ENCODE measurements around the gene RASGRF2.

The RASGRF2 gene, protein sequence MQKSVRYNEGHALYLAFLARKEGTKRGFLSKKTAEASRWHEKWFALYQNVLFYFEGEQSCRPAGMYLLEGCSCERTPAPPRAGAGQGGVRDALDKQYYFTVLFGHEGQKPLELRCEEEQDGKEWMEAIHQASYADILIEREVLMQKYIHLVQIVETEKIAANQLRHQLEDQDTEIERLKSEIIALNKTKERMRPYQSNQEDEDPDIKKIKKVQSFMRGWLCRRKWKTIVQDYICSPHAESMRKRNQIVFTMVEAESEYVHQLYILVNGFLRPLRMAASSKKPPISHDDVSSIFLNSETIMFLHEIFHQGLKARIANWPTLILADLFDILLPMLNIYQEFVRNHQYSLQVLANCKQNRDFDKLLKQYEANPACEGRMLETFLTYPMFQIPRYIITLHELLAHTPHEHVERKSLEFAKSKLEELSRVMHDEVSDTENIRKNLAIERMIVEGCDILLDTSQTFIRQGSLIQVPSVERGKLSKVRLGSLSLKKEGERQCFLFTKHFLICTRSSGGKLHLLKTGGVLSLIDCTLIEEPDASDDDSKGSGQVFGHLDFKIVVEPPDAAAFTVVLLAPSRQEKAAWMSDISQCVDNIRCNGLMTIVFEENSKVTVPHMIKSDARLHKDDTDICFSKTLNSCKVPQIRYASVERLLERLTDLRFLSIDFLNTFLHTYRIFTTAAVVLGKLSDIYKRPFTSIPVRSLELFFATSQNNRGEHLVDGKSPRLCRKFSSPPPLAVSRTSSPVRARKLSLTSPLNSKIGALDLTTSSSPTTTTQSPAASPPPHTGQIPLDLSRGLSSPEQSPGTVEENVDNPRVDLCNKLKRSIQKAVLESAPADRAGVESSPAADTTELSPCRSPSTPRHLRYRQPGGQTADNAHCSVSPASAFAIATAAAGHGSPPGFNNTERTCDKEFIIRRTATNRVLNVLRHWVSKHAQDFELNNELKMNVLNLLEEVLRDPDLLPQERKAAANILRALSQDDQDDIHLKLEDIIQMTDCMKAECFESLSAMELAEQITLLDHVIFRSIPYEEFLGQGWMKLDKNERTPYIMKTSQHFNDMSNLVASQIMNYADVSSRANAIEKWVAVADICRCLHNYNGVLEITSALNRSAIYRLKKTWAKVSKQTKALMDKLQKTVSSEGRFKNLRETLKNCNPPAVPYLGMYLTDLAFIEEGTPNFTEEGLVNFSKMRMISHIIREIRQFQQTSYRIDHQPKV (N-terminal part only)

DNA sequence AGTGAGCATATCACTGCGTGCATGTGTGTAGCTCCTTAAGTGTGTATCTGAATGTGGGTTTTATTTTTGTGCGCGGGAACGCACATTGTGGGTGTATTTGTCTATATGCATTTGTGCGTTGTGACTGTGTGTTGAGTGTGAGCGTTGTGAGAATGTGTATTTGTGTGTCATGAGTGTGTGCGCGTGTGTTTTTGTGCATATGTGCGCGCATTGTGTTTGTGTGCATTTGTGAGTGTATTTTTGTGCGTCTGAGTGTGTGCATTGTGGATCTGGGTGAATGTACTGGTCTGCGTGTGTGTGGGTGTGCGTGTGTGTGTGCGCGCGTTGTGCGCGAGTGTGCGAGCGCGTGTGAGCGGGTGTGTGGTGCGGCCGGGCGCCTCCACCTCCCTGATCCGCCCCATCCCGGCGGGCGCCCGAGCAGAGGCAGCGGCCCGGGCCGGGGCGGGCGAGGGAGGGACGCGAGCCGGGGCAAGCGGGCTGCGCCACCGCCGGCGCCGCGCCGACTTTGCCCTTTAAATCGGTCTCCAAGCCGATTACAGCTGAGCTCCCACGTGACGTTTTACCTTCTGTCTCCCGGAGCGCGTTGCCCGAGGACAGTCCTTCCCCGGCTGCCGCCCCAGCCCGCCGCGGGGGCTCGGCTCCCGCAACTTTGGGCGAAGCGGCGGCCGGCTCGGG lies at the start of gene RASGRF2:
Gene RASGRF2 (plus strand): TSS at position 596 of the 675 bp plus-strand sequence. CDS start 376 bp downstream, outside the sequence.
- DNase-seq: no peak

DNA sequence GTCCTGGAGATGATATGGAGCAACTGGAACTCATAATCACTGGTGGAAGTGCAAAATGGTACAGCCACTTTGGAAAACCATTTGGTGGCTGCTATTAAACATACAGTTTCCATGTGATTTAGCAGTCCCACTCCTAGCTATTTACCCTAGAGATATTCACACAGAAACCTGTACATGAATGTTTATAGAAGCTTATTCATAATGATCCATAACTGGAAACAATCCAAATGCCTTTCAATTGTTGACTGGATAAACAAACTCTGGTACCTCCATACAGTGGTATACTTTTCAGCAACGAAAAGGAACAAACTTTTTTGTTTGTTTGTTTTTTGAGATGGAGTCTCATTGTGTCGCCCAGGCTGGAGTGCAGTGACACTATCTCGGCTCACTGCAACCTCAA lies 47.7 kb upstream of the RASGRF2 start:
- DNase-seq: no peak

DNA sequence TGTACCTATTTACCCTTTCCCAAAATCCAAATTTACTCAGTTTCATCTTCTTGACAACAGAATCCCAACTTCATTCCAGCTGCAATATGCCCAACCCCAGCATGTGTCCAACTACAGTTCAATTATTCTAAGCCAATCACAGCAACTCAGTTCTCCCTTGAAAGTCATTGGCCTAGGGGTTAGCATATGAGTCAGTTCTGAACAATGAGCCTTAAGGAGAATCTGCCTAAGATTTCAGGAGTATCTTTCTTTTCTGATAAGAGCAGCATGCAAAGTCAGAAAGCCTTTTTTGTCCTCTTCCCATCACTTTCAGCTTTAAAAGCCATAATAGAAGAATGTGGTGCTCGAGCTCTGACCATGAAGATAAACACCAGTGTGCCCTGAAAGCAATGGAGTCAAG lies 44.4 kb upstream of the RASGRF2 start:
- DNase-seq: no peak

DNA sequence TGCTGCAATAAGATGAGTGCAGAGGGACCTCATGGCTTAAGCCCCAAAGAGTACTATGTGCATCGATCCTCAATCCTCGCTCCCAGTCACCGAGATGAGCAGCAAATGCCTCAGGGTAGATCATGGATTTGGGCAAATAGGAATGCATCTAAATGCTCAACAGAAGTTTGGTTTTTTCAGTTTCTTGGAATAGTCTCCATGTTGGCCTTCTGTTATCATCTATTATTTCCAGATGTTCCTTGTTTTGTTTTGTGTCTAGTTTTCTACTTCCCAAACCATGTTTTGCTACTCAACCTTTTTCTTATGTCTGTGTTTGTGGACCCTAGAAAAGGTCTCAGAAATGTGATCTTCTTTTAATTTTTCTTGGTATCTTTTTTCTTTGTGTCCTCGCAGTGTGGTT lies 43.5 kb upstream of the RASGRF2 start:
- DNase-seq: no peak

DNA sequence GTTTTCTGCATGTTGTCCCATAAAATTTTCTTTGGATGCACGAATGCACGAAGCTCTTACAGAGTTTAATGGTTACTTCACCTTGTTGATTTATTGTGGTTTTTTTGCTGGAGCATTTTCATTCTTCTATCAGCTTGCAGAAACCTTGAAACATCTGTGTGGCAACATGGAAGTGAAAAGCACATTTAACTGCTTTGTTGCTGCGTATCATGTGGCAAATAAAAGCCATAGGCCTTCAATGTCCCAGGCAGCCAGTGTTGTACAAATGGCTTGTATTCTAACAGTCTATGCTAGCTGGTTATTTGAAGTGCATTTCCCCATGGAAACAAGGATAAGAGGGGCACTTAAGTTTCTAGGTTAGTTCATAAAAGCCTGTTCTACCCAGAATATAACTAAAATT lies 42.5 kb upstream of the RASGRF2 start:
- DNase-seq: no peak

DNA sequence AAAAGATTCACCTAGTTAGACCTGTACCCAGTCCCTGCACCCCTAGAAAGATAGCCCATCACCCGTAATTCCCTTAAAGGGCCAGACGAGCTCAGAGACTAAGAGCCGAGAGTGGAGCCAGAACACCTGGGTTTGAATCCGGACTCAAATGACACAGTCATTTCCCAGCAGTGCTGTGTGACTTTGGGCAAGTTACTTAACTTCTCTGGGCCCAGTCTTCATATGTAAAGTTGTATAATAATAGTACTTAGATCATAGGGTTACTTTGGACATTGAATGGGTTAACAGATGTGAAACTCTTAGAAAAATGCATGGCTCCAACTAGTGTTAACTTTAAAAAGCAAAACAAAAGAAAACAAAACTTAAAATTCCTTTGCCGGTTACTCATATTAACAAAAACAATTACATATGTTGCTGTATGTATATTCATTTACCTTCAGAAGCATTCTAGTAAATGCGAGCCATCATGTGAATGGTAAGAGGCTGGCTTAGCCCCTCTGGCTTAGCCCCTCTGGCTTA lies 40.4 kb upstream of the RASGRF2 start:
- no peak for DNase-seq

DNA sequence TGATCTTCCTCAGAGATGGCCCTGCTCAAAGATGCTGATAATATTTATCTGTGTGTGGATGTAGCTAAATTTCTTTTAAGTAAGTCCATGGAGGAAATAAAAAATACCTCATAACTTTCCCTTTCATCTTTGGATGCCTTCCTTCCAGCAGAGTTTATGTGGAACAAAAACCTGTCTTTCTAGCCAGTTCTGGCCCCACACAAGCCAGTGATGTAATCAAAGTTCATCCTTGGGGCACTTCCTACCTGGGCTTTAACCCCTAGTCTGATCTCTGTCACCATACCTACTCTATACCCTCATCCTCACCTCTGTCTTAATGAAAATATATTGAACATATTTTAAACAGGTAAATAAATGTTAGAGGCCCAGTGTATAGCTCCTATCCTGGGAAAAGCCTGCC lies 39.8 kb upstream of the RASGRF2 start:
- DNase-seq: no peak

DNA sequence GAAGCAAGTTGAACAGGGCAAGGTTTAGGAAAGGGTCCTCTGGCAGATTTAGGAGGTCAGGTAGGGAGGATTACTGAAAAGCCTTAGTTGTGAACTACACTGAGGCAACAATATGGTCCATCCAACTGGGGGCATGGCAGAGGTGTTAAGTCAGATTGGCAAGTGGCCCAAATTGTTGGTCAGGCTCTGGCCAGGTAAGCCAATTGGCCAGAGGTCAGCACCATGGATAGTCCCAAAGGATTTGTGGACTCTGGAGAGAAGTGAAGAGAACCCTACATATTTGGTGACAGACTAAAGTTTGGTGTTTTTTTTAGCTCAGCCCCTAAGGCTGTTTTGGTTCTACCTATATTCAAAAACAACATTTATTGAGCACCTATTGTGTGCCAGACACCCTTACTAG lies 39.1 kb upstream of the RASGRF2 start:
- no peak for DNase-seq

DNA sequence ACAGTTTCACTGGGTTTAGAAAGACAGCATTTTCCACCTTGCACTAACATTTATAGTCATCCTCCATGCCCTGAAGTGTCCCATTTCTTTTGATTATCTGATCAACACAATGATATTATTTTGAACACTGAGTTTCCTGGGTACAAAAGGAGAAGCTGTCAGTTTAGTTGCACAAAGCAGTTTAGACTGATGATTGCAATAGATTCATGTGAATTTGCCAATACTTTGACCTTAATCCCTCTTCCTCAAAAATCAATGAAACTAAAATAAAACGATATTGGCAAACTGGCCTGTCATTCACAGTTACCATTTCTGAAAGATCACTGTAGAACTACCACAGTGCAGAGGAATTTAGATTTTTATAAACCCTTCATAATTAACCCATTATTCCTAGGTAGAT lies 34.2 kb upstream of the RASGRF2 start:
- no peak for DNase-seq

DNA sequence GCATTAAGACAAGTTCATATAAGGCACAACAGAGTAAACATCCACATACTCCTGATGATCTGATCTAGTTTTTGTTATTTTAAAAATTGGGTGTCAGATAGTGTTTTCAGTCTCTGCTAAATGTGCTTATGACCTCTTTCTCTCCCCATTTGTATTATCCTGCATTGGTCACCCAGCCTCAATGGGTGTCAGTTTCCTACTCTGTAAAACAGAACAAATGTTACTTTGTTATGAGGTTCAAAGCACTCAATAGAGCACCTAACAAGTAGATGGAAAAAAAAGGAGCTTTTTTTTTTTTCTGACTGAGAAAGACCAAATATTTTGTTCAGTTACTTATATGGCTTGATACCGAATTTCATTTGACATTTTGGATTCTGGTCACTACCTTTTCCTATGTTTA lies 33.6 kb upstream of the RASGRF2 start:
- no peak for DNase-seq

DNA sequence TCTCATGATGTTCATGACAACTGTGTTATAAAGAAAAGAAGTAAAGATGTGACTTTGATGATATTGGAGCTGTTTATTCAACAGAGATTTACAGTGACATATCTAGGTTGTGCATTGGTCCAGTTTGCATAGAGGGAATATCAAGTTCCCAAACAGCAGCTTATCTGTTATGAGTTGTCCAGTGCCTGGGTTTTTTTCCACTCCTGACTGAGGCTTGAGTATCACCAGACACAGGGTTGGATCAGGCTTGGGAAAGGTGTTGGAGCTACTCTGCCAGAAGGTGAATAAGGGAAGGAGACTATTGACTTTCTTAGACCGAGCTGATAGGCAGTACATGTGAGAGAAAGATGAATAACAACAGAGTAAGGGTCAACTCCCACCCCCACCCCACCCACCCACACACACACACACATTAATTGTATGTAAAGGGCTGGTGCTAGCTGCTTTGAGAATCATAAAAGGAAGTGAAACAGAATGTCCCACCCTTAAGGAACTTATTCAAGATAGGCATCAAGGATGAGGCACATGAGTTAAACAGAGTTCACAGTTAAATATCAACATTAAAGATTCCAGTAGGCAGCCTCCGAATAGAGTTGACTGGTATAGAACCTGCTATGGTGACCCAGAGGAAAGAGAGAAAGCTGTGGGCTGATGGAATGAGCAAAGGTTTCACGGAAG lies 33.0 kb upstream of the RASGRF2 start:
- no peak for DNase-seq

DNA sequence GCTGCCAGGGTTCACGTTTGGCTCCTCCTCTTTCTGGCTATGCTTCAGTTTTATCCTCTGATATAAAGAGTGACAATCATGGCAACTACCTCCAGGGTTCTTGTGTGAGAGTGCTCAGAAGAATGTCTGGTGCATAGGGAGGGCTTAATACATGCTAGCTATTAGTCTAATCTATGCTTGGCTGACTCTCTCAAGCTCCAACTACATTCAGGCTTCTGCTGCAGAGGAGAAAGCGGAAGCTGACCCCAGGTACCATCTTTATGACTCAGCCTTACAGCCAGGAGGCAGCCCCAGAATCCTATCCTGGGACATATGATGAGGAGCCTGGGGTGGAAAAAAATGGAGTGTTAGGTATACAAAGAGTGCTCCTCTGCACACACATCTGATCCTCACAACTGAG lies 32.1 kb upstream of the RASGRF2 start:
- no peak for DNase-seq

DNA sequence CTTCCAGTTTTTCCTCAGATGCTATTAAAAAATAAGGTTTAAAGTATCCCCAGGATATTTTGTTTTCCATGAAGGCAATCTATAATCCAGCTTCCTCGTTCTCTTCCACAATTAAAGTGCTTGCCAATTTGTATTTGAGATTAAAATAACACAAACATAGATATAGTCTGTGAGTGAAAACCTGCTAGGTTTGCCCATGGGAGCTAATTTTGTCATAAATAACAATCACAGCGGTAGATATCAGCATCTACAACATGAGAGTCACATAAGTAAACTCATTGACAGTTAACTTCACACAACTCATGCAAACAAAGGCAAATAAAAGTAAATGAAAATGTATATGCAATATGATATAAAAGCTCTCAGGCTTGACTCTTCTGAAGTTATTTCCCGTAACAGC lies 29.2 kb upstream of the RASGRF2 start:
- DNase-seq: no peak

DNA sequence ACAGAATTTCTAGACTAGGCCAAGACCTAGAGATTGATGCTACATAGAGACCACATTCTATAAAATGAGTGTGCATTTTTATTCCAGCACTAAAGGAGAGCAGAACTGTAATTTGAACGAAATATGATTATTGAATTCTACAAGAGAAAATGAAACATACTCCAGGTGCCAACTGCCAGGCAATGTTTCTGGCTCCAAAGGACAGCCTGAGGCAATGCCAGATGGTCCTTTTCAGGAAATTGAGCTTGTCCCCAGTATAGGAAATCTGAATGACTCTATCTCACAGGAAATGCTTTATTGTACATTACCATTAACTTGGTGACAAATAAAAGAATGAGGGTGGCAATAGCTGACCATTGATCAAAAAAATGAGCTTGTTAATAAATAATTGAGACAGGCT lies 28.8 kb upstream of the RASGRF2 start:
- DNase-seq: no peak

DNA sequence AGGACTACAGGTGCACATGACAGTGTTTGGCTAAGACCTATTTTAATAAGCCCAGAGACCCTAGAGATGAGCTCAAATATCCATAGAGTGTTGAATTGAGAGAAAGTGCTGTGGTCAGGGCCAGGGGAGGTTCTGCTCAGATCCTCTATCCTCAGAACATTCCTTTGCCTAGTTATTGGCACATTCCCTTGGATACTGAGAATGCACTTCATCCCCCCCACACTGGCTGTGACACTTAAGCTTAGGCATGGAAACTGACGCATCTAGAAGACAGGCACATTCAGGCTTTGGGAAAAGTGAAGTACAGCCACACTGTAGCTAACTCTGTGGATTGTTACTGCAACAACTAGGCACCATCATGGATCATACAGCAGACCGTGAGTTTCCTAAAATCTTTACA lies 27.1 kb upstream of the RASGRF2 start:
- DNase-seq: no peak

DNA sequence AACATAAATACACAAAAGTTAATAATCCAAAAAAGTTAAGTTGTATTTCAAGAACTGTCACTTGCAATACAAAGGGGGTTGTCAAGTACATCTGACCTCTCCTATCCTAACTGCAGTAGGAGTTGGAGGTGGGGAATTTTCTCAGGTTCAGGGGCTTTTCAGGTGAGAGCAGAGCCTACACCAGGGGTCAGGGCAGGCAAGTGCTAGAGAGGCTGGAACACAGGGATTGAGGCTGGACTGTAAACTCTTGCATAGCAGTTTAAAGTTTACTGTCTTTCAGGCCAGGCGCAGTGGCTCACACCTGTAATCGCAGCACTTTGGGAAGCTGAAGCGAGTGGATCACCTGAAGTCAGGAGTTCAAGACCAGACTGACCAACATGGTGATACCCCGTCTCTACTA lies 25.4 kb upstream of the RASGRF2 start:
- no peak for DNase-seq

DNA sequence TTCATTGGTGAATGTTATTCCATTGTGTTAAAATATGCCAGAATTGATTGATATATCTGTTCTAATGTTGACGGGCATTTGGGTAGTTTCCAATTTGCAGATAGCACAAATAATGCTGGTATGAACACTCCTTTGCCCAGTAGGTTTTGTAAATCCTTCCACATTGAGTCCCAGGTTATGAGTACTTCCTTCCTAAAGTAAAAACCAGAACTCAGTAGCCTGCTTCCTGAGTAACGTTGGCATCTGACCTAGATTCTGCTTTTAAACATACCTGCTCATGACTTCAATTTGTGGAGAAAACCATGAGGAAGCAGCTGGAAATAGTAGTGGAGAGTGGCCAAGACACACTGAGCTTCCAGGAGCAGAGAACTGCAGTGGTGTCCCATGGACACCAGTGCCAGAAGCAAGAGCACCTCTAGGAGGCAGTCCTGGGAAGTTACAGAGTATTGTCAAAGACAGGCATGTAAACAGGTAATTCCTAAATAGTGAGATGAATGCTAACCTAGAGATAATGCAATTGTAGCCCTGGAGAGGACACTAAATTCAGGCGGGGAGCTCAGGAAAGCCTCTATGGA lies 24.3 kb upstream of the RASGRF2 start:
- DNase-seq: no peak

DNA sequence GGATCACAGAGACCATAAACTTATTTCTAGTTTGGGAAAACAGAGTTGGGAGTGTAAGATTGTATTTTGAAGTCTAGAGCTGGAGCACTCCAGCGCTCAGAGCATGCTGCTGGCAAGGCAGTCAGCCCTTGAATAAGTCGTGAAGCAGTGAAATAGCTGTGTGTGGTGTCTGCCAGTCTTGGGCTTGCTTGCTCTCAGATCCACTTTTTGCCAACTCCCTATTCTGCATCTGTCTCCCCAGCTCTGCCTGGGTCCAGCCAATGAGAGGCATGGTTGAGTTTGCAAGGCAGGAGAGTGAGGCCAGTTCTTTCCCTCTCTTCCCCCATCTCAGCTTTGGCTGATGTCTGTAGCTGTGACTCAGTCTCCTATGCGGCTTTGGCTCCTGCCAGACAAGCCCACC lies 23.3 kb upstream of the RASGRF2 start:
- no peak for DNase-seq

DNA sequence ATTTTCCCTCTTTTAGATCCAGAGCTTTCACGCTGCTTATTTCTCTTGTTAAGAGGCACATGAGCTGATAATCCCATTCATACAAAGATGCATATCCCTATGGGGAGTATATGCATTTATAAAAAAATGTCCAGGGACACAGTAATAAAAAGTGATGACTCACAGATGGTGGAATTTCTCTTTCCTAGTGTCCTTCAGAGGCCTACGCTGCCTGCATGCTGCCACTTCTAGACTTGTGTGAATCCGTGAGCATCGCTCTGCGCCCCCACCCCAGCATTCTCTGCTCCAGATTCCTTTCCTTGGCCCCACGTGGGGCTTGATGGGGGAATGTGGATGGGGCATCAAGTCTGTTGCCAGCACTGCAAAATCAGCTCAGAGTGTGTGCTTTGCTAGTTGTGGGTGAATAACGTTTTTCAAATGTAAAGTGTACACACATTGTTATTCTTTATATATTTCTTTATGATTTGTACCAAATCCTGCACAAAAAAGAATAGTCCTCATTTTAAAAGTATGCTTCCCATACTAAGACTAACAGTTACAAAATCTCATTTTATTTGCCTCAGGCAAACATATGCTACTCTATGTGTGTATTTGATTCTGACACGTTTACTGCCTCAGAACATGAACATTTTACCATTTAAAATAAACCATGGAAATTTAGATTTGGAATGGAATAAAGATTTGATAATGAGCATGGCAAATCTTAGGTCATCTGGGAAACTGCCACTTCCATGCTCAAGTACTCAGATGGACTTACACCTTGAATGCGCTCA lies 22.4 kb upstream of the RASGRF2 start:
- DNase-seq: no peak

DNA sequence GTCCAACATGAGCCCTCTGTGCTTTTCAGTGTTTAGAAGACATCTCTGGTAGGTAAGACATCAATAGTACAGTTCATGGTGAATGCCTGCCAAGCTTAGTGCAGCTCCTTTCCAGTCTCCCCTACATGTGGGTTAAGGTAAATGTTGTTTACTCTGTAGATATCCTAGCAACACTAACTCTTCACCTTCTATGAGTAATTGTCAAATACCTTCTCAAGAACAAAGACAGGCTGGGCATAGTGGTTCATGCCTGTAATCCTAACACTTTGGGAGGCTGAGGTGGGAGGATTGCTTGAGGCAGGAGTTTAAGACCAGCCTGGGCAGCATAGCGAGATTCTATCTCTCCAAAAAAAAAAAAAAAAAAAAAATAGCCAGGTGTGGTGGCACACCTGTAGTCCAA lies 18.7 kb upstream of the RASGRF2 start:
- DNase-seq: no peak

DNA sequence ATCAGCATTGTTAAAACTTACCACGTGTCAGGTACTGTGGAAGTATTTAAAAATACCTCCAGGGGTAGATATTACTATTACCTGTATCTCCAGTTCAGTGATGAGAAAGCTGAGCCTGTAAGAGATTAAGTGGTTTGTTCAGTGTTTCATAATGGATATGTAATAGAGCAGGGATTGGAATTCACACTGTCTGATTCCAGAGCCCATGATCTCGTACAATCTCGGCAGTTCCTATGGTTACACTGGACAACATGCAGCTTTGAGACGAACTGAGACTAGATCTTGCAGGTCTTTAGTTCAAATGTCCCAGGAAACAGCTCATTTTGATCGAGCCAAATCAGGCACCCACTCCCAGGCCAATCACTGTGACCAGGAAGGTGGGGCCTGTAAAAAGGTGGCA lies 8.8 kb upstream of the RASGRF2 start:
- DNase-seq: no peak
